LNCAP (cell line): Measurements from ENCODE around the gene OIT3.

Experiments used
- TF ChIP-seq, protein P1 (sequence below): fragments of 450-650 bp; IDR thresholded peaks from 2 replicates; pipeline ENCODE4 v1.5.1; 2017; ENCODE audit warnings: mild to moderate bottlenecking

OIT3 gene

GRCh38 chr10:72906446-72906845 lies 12.9 kb downstream of the OIT3 start:
- TF ChIP-seq, protein P1, sequence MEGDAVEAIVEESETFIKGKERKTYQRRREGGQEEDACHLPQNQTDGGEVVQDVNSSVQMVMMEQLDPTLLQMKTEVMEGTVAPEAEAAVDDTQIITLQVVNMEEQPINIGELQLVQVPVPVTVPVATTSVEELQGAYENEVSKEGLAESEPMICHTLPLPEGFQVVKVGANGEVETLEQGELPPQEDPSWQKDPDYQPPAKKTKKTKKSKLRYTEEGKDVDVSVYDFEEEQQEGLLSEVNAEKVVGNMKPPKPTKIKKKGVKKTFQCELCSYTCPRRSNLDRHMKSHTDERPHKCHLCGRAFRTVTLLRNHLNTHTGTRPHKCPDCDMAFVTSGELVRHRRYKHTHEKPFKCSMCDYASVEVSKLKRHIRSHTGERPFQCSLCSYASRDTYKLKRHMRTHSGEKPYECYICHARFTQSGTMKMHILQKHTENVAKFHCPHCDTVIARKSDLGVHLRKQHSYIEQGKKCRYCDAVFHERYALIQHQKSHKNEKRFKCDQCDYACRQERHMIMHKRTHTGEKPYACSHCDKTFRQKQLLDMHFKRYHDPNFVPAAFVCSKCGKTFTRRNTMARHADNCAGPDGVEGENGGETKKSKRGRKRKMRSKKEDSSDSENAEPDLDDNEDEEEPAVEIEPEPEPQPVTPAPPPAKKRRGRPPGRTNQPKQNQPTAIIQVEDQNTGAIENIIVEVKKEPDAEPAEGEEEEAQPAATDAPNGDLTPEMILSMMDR, result no peak

- TF ChIP-seq, protein P1, result no peak
Observed at GRCh38 chr10:72910705-72911104, 17.2 kb downstream of the OIT3 start.

GRCh38 chr10:72911758-72912157 lies 18.2 kb downstream of the OIT3 start:
- TF ChIP-seq, protein P1, result no peak

DNA sequence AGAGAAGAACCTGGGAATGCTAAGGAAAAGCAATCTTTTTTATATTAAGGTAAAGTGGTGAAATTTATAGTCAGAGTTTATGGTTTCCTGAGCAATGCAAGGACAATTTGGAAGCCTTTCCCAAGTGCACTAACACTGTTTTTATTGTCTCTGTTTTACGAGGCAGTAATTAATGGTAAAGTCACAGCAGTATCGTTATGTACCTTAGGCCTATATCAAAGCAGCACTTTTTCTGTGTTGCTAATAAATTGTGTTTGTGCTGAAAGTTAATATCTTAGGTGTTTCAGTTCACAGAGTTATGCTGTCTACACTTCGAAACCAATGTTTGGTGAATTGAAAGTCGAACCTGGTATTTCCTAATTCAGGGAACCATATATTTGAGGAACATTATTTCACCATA lies 19.2 kb downstream of the OIT3 start:
- TF ChIP-seq, protein P1, result no peak

- TF ChIP-seq, protein P1, result no peak
Observed at GRCh38 chr10:72913287-72913686, 19.7 kb downstream of the OIT3 start.

GRCh38 chr10:72918352-72918751 lies 24.8 kb downstream of the OIT3 start:
- TF ChIP-seq, protein P1, result no peak

GRCh38 chr10:72924351-72924750 lies 30.8 kb downstream of the OIT3 start:
- TF ChIP-seq, protein P1, result no peak

DNA sequence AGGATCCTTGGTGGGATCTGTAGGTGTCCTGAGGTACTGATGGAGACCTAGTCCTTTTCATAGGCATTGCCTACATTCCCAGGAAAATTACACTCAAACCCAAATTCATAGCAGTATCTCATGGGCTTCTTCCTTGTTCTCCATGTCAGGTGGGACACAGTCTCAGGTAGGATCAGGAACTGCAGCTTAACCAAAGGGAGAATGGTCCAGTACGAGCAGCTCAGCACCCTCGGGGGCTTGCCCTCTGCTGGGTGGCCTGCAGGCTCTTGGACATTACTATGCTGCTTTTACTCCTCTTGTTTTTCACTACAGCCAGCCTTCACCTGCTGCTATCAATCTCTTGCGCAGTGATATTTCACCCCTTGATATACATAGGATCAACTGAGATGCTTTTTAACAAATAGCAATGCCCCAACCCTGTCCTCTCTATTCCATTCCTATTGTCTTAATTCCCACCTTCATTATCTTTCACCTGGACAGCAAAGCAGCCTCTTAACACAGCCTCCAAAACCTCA lies 32.5 kb downstream of the OIT3 start:
- TF ChIP-seq, protein P1, result no peak
